IMR-90 (cell line): ENCODE measurements around the gene MTMR11. TPM values are rescaled to one million over a fixed set of nuclear protein-coding genes. Genes with fewer than 3 reads are reported as not detected.

ENCODE experiments used
- ATAC-seq: fragments of 200-7000 bp; cut with Tn5 transposase; 2 replicates; pipeline ENCODE4 v1.9.1; 2020; ENCODE audit warnings: low read depth, mild to moderate bottlenecking, moderate library complexity
- BruUV-seq: library from RNA; stranded (reverse); fragments of 400-500 nt; replicated peaks from 2 replicates; lab custom pipeline; 2021; lab: Mats Ljungman, UMichigan
- CTCF ChIA-PET: fragments of 300-600 bp; formaldehyde crosslinking; extraction: SDS; loops from one replicate; lab custom pipeline; 2021; ENCODE audit warnings: antibody characterized with exemption; lab: Yijun Ruan, JAX
- POLR2A ChIA-PET: fragments of 300-600 bp; sonication (Branson Sonifier 250); formaldehyde crosslinking; loops from one replicate; lab custom pipeline; 2022; ENCODE audit warnings: antibody characterized with exemption; ENCODE audit not compliant: unreplicated experiment; lab: Charles Lee
- DNase-seq: peaks from one replicate; pipeline ENCODE4 v3.0.0; 2013
- H2AFZ ChIP-seq: replicated peaks from 2 replicates; pipeline ENCODE3; 2013; ENCODE audit warnings: low read length, mild to moderate bottlenecking; ENCODE audit not compliant: poor library complexity
- H2AK5ac ChIP-seq: 2 replicates; pipeline ENCODE4 v1.6.1; 2013; ENCODE audit warnings: low read depth, low read length, inconsistent platforms
- H2AK9ac ChIP-seq: replicated peaks from 2 replicates; pipeline ENCODE3; 2013; ENCODE audit warnings: mild to moderate bottlenecking, low read depth, low read length, moderate library complexity; ENCODE audit not compliant: poor library complexity
- H2BK120ac ChIP-seq: 2 replicates; pipeline ENCODE4 v1.6.1; 2013; ENCODE audit warnings: low read depth, low read length, inconsistent platforms
- H2BK15ac ChIP-seq: 3 replicates; pipeline ENCODE4 v1.6.1; 2013; ENCODE audit warnings: low read depth, low read length, inconsistent platforms
- H2BK20ac ChIP-seq: 2 replicates; pipeline ENCODE4 v1.6.1; 2013; ENCODE audit warnings: low read depth, mild to moderate bottlenecking, inconsistent platforms, low read length, moderate library complexity
- H2BK5ac ChIP-seq: 2 replicates; pipeline ENCODE4 v1.6.1; 2013; ENCODE audit warnings: mild to moderate bottlenecking, low read depth, low read length, inconsistent platforms; ENCODE audit not compliant: poor library complexity, severe bottlenecking
- H3K14ac ChIP-seq: replicated peaks from 2 replicates; pipeline ENCODE4 v1.6.1; 2013; ENCODE audit warnings: low read depth, low read length, inconsistent platforms
- H3K18ac ChIP-seq: 2 replicates; pipeline ENCODE4 v1.6.1; 2013; ENCODE audit warnings: low read depth, low read length, control low read depth
- H3K23ac ChIP-seq: 2 replicates; pipeline ENCODE4 v1.6.1; 2013; ENCODE audit warnings: low read depth, low read length, inconsistent platforms
- H3K27ac ChIP-seq: 2 replicates; pipeline ENCODE4 v1.5.1; 2013; ENCODE audit warnings: mild to moderate bottlenecking, control low read depth, low read length; ENCODE audit not compliant: insufficient read depth
- H3K27me3 ChIP-seq: 2 replicates; pipeline ENCODE4 v1.6.1; 2013; ENCODE audit warnings: low read length; ENCODE audit not compliant: control insufficient read depth, insufficient read depth
- H3K36me3 ChIP-seq: 2 replicates; pipeline ENCODE4 v1.6.1; 2013; ENCODE audit warnings: low read length, mixed read lengths; ENCODE audit not compliant: control insufficient read depth, insufficient read depth
- H3K4ac ChIP-seq: 2 replicates; pipeline ENCODE4 v1.6.1; 2013; ENCODE audit warnings: low read depth, low read length, inconsistent platforms
- H3K4me1 ChIP-seq: 2 replicates; pipeline ENCODE4 v1.6.1; 2013; ENCODE audit warnings: low read length, mixed read lengths; ENCODE audit not compliant: control insufficient read depth, insufficient read depth
- H3K4me2 ChIP-seq: 2 replicates; pipeline ENCODE4 v1.6.1; 2013; ENCODE audit warnings: low read depth, mild to moderate bottlenecking, control low read depth, low read length, moderate library complexity
- H3K4me3 ChIP-seq: 2 replicates; pipeline ENCODE4 v1.5.1; 2013; ENCODE audit warnings: low read depth, mild to moderate bottlenecking, control low read depth, low read length, moderate library complexity; ENCODE audit not compliant: insufficient read depth
- H3K56ac ChIP-seq: 2 replicates; pipeline ENCODE4 v1.6.1; 2013; ENCODE audit warnings: low read length, inconsistent platforms; ENCODE audit not compliant: insufficient read depth; ENCODE audit errors: extremely low read depth
- H3K79me1 ChIP-seq, 2 experiments: 2 replicates each; pipeline ENCODE4 v1.6.1; 2013; ENCODE audit warnings: low read length in 2 of 2, inconsistent platforms in 1 of 2, low read depth in 1 of 2
- H3K9ac ChIP-seq: 2 replicates; pipeline ENCODE4 v1.6.1; 2013; ENCODE audit warnings: low read depth, low read length, control low read depth
- H3K9me1 ChIP-seq: 2 replicates; pipeline ENCODE4 v1.6.1; 2013; ENCODE audit warnings: low read length, inconsistent platforms; ENCODE audit not compliant: insufficient read depth
- H3K9me3 ChIP-seq: 2 replicates; pipeline ENCODE4 v1.6.1; 2013; ENCODE audit warnings: low read length; ENCODE audit not compliant: control insufficient read depth, insufficient read depth
- H4K20me1 ChIP-seq: 2 replicates; pipeline ENCODE4 v1.6.1; 2013; ENCODE audit warnings: low read length, inconsistent platforms; ENCODE audit not compliant: insufficient read depth
- H4K5ac ChIP-seq: 2 replicates; pipeline ENCODE4 v1.6.1; 2013; ENCODE audit warnings: mild to moderate bottlenecking, low read depth, low read length, control low read depth
- H4K8ac ChIP-seq, 2 experiments: 2 replicates each; pipeline ENCODE4 v1.6.1; 2013; ENCODE audit warnings: low read depth in 2 of 2, low read length in 2 of 2, control low read depth in 1 of 2, inconsistent platforms in 1 of 2
- H4K91ac ChIP-seq: 2 replicates; pipeline ENCODE4 v1.6.1; 2013; ENCODE audit warnings: low read depth, low read length, inconsistent platforms; ENCODE audit not compliant: insufficient read depth
- MAZ ChIP-seq: IDR thresholded peaks from 2 replicates; pipeline ENCODE4 v1.6.1; 2012; ENCODE audit warnings: low read depth, mild to moderate bottlenecking, low read length, improper control_type of control experiment, moderate library complexity, borderline replicate concordance
- POLR2A ChIP-seq: IDR thresholded peaks from 2 replicates; pipeline ENCODE4 v1.6.1; 2012; ENCODE audit warnings: mild to moderate bottlenecking, low read depth, low read length
- WGBS, 2 experiments: methylation state at CpG; one replicate each; pipeline versions ENCODE4 v1.1.5 to v1.1.7; 2013; ENCODE audit warnings: missing lambda C conversion rate in 2 of 2; ENCODE audit not compliant: insufficient read length in 1 of 2; ENCODE audit errors: extremely low coverage in 2 of 2; 5-methylcytosine and 5-hydroxymethylcytosine counted together
- dilution Hi-C: fragments of 300-500 bp; cut with HindIII; formaldehyde crosslinking; loops from one replicate; pipeline ENCODE4 v1.14.3; 2018; ENCODE audit warnings: low sequenced_read_pairs; ENCODE audit not compliant: unreplicated experiment
- in situ Hi-C: fragments of 300-500 bp; cut with MboI; formaldehyde crosslinking; loops from 3 replicates; pipeline ENCODE4 v1.14.3; 2019; ENCODE audit warnings: low sequenced_read_pairs, inconsistent platforms, mixed read lengths
- intact Hi-C: fragments of 100-400 bp; cut with micrococcal nuclease; formaldehyde crosslinking; loops from 2 replicates; pipeline ENCODE4 v1.10.0; 2022
- polyA plus RNA-seq, 3 experiments: library from polyadenylated mRNA; depleted of rRNA; stranded (reverse); fragments of >200 nt; gene quantifications; 2 replicates each; pipeline ENCODE4 v1.2.3, GENCODE V29; 2012; ENCODE audit warnings: low replicate concordance in 1 of 3
- total RNA-seq: library from RNA; depleted of rRNA; stranded (reverse); fragments of >200 nt; gene quantifications from 2 replicates; pipeline ENCODE4 v1.2.3, GENCODE V29; 2012

MTMR11 gene
- total and polyA plus RNA-seq, 2 of the 4 experiments (the other 2 are of a cell fraction), result 2.0 to 14.6 TPM

GRCh38 chr1:149881876-149882275 lies 54.8 kb downstream of the MTMR11 start:
- H2AK5ac ChIP-seq, result 0 out of 2 replicates have a peak overlapping the region, but pooled peaks have one; percentile 40
- no TSS peak for BruUV-seq
- H3K27me3 ChIP-seq, result no peaks in the 10 kb centered on the region
- no peak overlapping the region for H2BK5ac ChIP-seq
- no peak overlapping the region for H2AK9ac ChIP-seq
- no peak for TF ChIP-seq MAZ
- TF ChIP-seq POLR2A, result peak; percentile 34; the same call in 1 of the 2 replicates
- no peak overlapping the region for H2BK20ac ChIP-seq
- no peak overlapping the region for H2BK15ac ChIP-seq
- dilution Hi-C loops (no loop called here), intact Hi-C loops (no loop called here), in situ Hi-C loops (no loop called here)
- H3K18ac ChIP-seq, result no peak overlapping the region
- H2AFZ ChIP-seq, result no peak overlapping the region
- H4K8ac ChIP-seq, result no peak overlapping the region
- POLR2A ChIA-PET, result no interaction called here
- no peaks in the 10 kb centered on the region for H3K9me3 ChIP-seq
- no peak overlapping the region for H3K56ac ChIP-seq
- no CpG with 5 or more reads among the region's 1 CpG for WGBS, 2 experiments
- CTCF ChIA-PET, result no interaction called here
- peaks cover 15% of the 10 kb centered on the region for H4K20me1 ChIP-seq
- no peak overlapping the region for H3K9ac ChIP-seq
- no peak overlapping the region for H3K14ac ChIP-seq
- no peak overlapping the region for H3K23ac ChIP-seq
- H3K4me3 ChIP-seq, result no peak overlapping the region
- no peak overlapping the region for H3K4ac ChIP-seq
- H3K27ac ChIP-seq, result no peak overlapping the region
- H3K79me1 ChIP-seq, result peaks cover 3 to 19% of the 10 kb centered on the region in 2 experiments
- no peak for ATAC-seq
- H2BK120ac ChIP-seq, result no peak overlapping the region
- H3K9me1 ChIP-seq, result peaks cover 4% of the 10 kb centered on the region; the same call in 1 of the 2 replicates
- H3K4me2 ChIP-seq, result no peak overlapping the region
- H3K36me3 ChIP-seq, result no peaks in the 10 kb centered on the region
- no peak overlapping the region for H4K5ac ChIP-seq
- H4K91ac ChIP-seq, result no peak overlapping the region
- DNase-seq, result no peak
- no peaks in the 10 kb centered on the region for H3K4me1 ChIP-seq
